Small intestine (tissue), 7 donors: ENCODE measurements around the gene KAZALD1. TPM values are rescaled to one million over a fixed set of nuclear protein-coding genes. Genes with fewer than 3 reads are reported as not detected.

Experiments
- DNase-seq, 2 donors: peaks; one replicate each; pipeline versions ENCODE4 v3.0.0 to v3.0.0-alpha.2; 2013
- FAIRE-seq: peaks from 2 replicates; lab custom pipeline; 2012; peaks lifted over from hg19 to GRCh38; lab: Jason Lieb, UNC
- H3K27ac ChIP-seq, 3 donors: one replicate each; pipeline ENCODE4 v1.5.1; 2013; ENCODE audit warnings: low read length in 2 of 3, mild to moderate bottlenecking in 2 of 3, control low read depth in 1 of 3, inconsistent platforms in 1 of 3, low read depth in 1 of 3, moderate library complexity in 1 of 3
- H3K27me3 ChIP-seq, 3 donors: one replicate each; pipeline ENCODE4 v1.6.1; 2013; ENCODE audit warnings: low read length in 3 of 3, inconsistent platforms in 1 of 3; ENCODE audit not compliant: control insufficient read depth in 3 of 3, insufficient read depth in 3 of 3
- H3K36me3 ChIP-seq, 3 donors: one replicate each; pipeline ENCODE4 v1.6.1; 2013; ENCODE audit warnings: low read length in 3 of 3, inconsistent platforms in 1 of 3, low read depth in 1 of 3, mild to moderate bottlenecking in 1 of 3, moderate library complexity in 1 of 3; ENCODE audit not compliant: control insufficient read depth in 3 of 3, insufficient read depth in 2 of 3
- H3K4me1 ChIP-seq, 3 donors: one replicate each; pipeline ENCODE4 v1.6.1; 2013; ENCODE audit warnings: low read length in 2 of 3, inconsistent platforms in 1 of 3, low read depth in 1 of 3, mild to moderate bottlenecking in 1 of 3, moderate library complexity in 1 of 3; ENCODE audit not compliant: control insufficient read depth in 3 of 3, insufficient read depth in 2 of 3
- H3K4me3 ChIP-seq, 3 donors: one replicate each; pipeline ENCODE4 v1.5.1; 2013; ENCODE audit warnings: low read length in 3 of 3, control low read depth in 1 of 3, inconsistent platforms in 1 of 3, low read depth in 1 of 3, mild to moderate bottlenecking in 1 of 3, moderate library complexity in 1 of 3
- H3K9me3 ChIP-seq, 2 donors: one replicate each; pipeline ENCODE4 v1.6.1; 2013; ENCODE audit warnings: low read depth in 1 of 2, low read length in 1 of 2; ENCODE audit not compliant: control insufficient read depth in 2 of 2, insufficient read depth in 1 of 2
- WGBS, 3 donors: extraction: QIAGEN DNeasy Blood & Tissue Kit; methylation state at CpG; one replicate each; pipeline ENCODE4 v1.1.7; 2013; 5-methylcytosine and 5-hydroxymethylcytosine counted together
- polyA plus RNA-seq, 4 donors: library from polyadenylated mRNA; stranded (reverse) in 3 of 4; unstranded in 1 of 4; fragments of 200-250 nt in 3 of 4; fragments of 120-200 nt in 1 of 4; gene quantifications; one replicate each; pipeline versions ENCODE4 v1.2.1 to v1.2.3, GENCODE V29; 2013
- donor health status: healthy with polysubstance abuse.
- donor health status: control.
- donor health status: control.
- donor health status: Bipolar disorder and iron deficiency.
- donor health status: healthy.

The KAZALD1 gene
- polyA plus RNA-seq, 4 donors, result 8.1 to 76.0 (median 33.1) TPM

DNA sequence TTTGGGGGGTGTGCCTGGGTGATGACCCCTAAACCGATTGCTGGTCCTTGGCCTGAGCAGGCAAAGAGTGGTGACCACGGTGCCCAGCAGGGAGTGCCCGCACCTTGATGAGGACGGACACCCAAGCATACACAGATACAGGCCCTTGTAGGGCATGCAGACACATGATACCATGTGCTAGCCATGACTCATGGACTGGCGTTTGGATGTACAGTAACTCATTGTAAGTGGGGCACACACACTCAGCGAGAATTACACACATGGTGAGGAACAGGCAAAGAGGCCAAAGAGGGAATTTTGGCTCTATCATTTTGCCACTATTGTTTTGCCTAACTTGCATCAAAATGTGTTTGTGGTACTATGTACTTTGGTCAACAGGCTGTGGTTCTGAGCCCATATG lies 24.1 kb downstream of the KAZALD1 start:
- no peak for FAIRE-seq
- Histone ChIP-seq H3K4me1 (peaks cover 0 to 6% (median 0%) of the 10 kb centered on the region in 3 donors), H3K36me3 (no peaks in the 10 kb centered on the region), H3K4me3 (no peak overlapping the region), H3K9me3 (no peaks in the 10 kb centered on the region), H3K27ac (no peak overlapping the region), H3K27me3 (peaks cover 0 to 76% (median 28%) of the 10 kb centered on the region in 3 donors)
- no peak for DNase-seq
- WGBS, 3 donors, result 31 to 64% (median 48%) methylated on average over 6 of the region's 6 CpGs

DNA sequence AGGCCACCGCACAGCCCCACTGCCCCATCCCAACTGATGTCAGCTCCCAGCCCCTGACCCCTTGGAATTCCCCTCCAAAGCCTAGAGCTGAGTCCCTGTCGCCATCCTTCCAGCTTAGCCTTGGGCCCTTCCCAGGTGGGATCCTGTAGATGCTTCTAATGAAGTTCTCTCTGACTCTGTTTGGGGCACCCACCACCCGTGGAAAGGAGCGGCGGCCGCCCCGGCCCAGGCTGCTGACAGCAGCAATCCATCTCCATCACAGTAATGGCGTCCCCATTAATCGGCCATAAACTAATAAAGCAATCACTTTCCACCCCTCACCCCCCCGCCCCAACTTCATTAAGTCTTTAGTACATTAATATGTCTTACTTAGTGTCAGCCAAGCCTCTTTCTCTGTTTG lies 25.6 kb downstream of the KAZALD1 start:
- DNase-seq, result no peak
- Histone ChIP-seq H3K4me3 (no peak overlapping the region), H3K36me3 (no peaks in the 10 kb centered on the region), H3K4me1 (peaks cover 0 to 6% (median 0%) of the 10 kb centered on the region in 3 donors), H3K27ac (no peak overlapping the region), H3K27me3 (peaks cover 0 to 82% (median 25%) of the 10 kb centered on the region in 3 donors), H3K9me3 (no peaks in the 10 kb centered on the region)
- WGBS, 3 donors, result 21 to 35% (median 25%) methylated on average over 10 of the region's 10 CpGs
- no peak for FAIRE-seq

DNA sequence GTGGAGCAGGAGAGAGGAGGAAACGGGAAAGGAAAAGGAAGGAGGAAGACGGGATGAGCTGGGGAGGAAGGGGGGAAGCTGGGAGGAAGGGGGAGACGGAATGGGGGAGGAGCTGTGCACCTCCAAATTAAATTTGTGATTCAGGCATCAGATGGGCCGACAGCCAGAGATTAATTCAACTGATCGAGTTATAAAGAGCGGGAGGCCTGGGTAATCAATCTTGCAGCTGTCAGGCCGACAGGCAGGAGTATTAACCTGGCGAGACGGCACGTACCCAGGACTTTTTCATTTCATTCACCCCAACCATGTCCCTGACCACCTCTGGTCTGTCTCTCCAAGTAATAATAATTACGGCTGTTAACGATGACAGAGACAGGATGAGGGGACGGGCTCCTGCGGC lies 26.2 kb downstream of the KAZALD1 start:
- Histone ChIP-seq H3K27ac (no peak overlapping the region), H3K4me1 (peaks cover 0 to 6% (median 0%) of the 10 kb centered on the region in 3 donors), H3K4me3 (no peak overlapping the region), H3K27me3 (peaks cover 0 to 82% (median 27%) of the 10 kb centered on the region in 3 donors), H3K36me3 (no peaks in the 10 kb centered on the region), H3K9me3 (no peaks in the 10 kb centered on the region)
- FAIRE-seq (no peak), DNase-seq (no peak)
- WGBS, 3 donors, result 8 to 21% (median 12%) methylated on average over 14 of the region's 14 CpGs

DNA sequence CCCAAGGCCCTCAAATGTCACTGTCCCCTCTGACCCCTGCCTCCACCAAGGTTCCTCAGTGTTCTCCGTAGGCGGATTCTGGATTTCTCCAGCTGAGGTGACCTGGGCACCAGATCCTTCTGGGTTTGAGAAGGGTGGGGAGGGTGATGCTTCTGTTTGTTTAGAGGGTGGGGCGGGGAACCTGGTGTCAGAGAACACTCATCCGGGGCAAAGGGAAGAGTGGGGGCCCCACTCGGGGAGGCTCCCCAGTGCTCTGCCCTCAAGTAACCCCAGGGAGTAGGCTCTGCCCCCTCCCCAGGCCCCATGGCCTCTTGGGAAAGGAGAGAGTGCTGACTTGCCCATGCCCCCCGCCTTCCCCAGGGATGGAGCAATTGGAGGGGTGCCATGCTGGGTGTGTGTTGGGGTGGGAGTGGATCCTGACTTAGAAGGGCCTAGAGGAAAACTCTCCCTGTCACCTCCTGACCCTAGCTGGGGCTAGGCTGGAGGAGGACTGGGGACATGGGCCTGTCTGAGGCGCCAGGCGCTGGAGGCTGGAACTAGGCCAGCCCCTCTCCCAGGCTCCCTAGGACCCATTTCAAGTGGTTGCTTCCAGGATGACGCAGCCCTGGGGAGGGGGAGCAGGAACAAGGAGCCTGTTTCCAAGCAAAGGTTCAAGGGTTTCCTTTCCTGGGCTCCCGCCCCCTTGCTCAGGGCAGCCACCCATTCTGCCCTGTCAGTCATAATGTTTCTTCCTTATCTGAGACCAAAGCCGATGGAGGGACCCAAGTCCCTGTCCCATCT lies 27.9 kb downstream of the KAZALD1 start:
- WGBS, 3 donors, result 40 to 63% (median 54%) methylated on average over 11 of the region's 11 CpGs
- peaks cover 0 to 6% (median 0%) of the 10 kb centered on the region in 3 donors for H3K4me1 ChIP-seq
- FAIRE-seq, result no peak
- DNase-seq, result peak in 1 of 2 donors; percentile 18
- H3K9me3 ChIP-seq, result no peaks in the 10 kb centered on the region
- no peaks in the 10 kb centered on the region for H3K36me3 ChIP-seq
- no peak overlapping the region for H3K4me3 ChIP-seq
- H3K27me3 ChIP-seq, result peaks cover 0 to 84% (median 27%) of the 10 kb centered on the region in 3 donors
- H3K27ac ChIP-seq, result no peak overlapping the region

DNA sequence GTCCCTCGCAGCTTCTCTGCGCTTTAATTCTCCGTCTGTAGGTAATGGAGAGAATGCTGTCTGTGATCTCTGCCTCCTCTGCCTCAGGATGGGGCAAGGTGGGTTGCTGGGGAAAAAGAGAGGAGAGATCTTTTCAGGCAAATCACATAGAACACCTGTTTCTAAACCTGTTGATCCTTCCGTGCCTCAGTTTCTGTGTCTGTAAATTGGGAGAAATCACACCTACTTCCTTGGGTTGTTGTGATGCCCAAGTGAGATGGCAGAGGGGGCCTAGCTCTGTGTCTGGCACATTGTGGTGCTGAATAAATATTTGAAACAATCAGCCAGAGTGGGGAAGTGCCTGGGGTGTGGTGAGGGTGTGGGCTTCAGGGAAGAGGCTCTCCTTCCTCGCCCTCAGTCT lies 28.8 kb downstream of the KAZALD1 start:
- no peak overlapping the region for H3K27ac ChIP-seq
- no peaks in the 10 kb centered on the region for H3K9me3 ChIP-seq
- FAIRE-seq (no peak), DNase-seq (no peak)
- no peaks in the 10 kb centered on the region for H3K36me3 ChIP-seq
- 84 to 90% (median 85%) methylated on average over 5 of the region's 5 CpGs for WGBS, 3 donors
- H3K27me3 ChIP-seq, result peaks cover 0 to 80% (median 19%) of the 10 kb centered on the region in 3 donors
- H3K4me1 ChIP-seq, result peaks cover 0 to 6% (median 0%) of the 10 kb centered on the region in 3 donors
- H3K4me3 ChIP-seq, result no peak overlapping the region

DNA sequence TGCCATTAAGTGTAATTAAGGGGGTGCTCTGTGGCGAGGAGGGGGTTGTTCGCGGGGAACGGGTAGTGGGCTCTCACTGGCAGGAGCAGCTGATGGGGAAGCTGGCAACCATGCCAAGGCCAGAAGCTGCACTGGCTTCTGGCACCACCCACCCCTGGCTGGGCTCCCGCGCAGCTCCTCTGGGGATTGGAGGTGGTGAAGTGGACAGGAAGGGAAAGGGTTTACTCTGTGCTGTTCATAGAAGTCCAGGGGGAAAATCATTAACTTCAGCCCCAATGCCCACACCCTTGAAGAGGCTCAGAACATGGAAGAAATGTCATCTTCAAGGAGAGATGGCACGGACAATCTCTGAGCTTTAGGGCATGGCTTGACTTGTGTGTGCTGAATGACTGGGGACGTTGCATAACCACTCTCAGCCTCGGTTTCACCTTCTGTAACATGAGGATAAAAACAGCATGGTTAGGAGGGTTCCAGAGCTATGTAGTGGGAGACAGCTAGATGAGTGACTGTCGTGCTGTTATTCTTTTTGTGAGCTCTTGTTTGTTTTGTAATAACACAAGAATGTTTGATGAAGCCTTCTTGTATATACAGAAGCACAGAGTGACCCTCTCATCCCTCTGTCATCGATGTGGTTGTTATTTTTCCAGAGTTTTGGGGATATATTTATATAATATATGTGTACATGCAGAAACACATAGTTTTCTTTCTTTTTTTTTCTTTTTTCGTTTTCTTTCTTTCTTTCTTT lies 29.9 kb downstream of the KAZALD1 start:
- Histone ChIP-seq H3K27me3 (peaks cover 0 to 71% (median 21%) of the 10 kb centered on the region in 3 donors), H3K36me3 (no peaks in the 10 kb centered on the region), H3K27ac (no peak overlapping the region), H3K9me3 (no peaks in the 10 kb centered on the region), H3K4me1 (peaks cover 0 to 6% (median 0%) of the 10 kb centered on the region in 3 donors), H3K4me3 (no peak overlapping the region)
- WGBS, 3 donors, result 55 to 63% (median 59%) methylated on average over 12 of the region's 12 CpGs
- DNase-seq (no peak), FAIRE-seq (no peak)

DNA sequence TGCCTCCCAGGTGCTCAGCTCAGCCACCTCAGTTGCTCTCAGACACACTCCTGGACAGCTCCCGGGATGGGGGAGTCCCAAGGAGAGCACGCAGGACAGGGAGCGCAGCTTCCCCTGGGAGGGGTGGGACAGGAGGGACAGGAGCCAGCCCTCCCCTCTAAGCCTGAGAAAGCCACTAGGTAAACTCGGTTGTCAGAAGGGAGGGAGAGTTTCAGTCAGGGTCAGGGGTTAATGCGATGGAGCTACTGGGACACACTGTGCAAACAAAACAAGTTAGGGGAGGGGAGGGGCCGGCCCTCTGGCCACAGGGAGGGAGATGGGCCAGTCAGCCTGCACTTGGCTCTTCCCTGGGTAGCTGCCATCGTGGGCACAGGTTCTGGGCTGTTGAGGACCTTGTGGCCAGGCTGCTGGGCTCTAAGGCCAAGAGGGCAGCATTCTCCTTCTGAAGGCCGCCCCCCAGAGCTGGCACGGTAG lies 31.1 kb downstream of the KAZALD1 start:
- Histone ChIP-seq H3K9me3 (no peaks in the 10 kb centered on the region), H3K4me3 (no peak overlapping the region), H3K36me3 (no peaks in the 10 kb centered on the region), H3K27ac (no peak overlapping the region), H3K4me1 (peaks cover 0 to 6% (median 0%) of the 10 kb centered on the region in 3 donors), H3K27me3 (peaks cover 0 to 68% (median 21%) of the 10 kb centered on the region in 3 donors)
- no peak for FAIRE-seq
- 27 to 41% (median 37%) methylated on average over 9 of the region's 9 CpGs for WGBS, 3 donors
- no peak for DNase-seq

DNA sequence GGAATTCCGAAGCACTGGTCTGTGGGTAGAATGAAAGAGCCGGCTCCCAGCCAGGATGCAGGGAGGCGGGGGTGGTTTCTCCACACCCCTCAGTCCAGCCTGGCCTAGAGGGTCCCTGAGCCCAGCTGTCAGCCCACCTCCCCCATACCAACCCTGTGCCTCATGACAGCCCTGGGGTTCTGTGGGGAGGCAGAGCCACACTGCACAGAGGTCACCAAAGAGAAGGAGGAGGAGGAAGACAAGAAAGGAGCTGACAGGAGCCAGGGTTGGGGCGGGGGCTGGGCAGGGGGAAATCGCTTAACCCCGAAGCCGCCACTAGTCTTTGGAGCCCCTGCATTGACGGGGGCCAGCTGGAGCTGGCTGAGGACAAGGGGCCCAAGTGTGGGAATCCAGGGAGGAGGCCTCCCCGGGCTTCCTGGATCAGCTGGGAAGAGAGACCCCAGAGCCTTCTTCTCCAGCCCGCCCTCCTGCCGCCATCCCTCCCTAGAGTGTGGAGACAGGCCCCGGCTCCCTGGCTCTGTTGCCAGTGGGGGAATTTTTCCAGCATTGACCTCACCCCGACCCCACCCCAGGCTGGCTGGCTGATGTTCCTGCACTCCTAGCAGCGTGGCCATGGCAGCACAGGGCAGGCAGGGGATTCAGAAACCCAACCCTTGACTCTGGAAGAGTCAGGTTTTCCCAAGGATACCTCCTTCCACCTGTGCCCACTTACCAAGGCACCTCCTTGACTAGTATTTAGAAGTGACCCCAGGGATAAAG lies 32.5 kb downstream of the KAZALD1 start:
- DNase-seq (no peak), FAIRE-seq (no peak)
- Histone ChIP-seq H3K9me3 (no peaks in the 10 kb centered on the region), H3K4me3 (no peak overlapping the region), H3K27ac (no peak overlapping the region), H3K27me3 (peaks cover 0 to 64% (median 17%) of the 10 kb centered on the region in 3 donors), H3K36me3 (no peaks in the 10 kb centered on the region), H3K4me1 (peaks cover 0 to 3% (median 0%) of the 10 kb centered on the region in 3 donors)
- 57 to 69% (median 66%) methylated on average over 14 of the region's 14 CpGs for WGBS, 3 donors
